Measurements from ENCODE around the gene SETD5. TPM values are rescaled to one million over a fixed set of nuclear protein-coding genes. Genes with fewer than 3 reads are reported as not detected.
A peak's percentile ranks its signal among the peaks of the same experiment; 100 is the strongest.

The SETD5 gene
- total RNA-seq, 1 experiment from 2014 or later: 279 TPM

DNA sequence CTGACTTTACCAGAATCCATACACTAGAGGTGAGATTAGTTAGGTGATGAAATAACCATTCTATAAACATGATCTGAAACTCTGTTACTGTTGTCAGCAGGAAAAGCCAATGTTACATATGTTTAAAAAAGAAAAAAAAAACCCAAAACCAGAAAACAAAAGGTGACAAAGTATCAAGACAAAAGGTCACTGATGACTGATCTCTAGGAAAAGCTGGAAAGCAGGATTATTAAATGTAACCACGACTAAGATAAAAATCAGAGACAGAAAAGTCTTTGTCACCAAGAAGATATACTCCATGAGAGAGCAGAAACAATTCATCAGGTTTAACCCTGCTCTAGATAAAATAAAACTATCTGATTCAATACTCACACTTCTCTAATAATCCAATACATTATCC, 5.4 kb upstream of the SETD5 start (continued):
- TF ChIP-seq, protein P1, sequence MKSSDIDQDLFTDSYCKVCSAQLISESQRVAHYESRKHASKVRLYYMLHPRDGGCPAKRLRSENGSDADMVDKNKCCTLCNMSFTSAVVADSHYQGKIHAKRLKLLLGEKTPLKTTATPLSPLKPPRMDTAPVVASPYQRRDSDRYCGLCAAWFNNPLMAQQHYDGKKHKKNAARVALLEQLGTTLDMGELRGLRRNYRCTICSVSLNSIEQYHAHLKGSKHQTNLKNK (CRISPR knock-in tag; IDR thresholded peaks at IDR 0.05): no peak
- TF ChIP-seq, protein P2, sequence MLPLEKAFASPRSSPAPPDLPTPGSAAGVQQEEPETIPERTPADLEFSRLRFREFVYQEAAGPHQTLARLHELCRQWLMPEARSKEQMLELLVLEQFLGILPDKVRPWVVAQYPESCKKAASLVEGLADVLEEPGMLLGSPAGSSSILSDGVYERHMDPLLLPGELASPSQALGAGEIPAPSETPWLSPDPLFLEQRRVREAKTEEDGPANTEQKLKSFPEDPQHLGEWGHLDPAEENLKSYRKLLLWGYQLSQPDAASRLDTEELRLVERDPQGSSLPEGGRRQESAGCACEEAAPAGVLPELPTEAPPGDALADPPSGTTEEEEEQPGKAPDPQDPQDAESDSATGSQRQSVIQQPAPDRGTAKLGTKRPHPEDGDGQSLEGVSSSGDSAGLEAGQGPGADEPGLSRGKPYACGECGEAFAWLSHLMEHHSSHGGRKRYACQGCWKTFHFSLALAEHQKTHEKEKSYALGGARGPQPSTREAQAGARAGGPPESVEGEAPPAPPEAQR (CRISPR knock-in tag; IDR thresholded peaks at IDR 0.05): no peak

DNA sequence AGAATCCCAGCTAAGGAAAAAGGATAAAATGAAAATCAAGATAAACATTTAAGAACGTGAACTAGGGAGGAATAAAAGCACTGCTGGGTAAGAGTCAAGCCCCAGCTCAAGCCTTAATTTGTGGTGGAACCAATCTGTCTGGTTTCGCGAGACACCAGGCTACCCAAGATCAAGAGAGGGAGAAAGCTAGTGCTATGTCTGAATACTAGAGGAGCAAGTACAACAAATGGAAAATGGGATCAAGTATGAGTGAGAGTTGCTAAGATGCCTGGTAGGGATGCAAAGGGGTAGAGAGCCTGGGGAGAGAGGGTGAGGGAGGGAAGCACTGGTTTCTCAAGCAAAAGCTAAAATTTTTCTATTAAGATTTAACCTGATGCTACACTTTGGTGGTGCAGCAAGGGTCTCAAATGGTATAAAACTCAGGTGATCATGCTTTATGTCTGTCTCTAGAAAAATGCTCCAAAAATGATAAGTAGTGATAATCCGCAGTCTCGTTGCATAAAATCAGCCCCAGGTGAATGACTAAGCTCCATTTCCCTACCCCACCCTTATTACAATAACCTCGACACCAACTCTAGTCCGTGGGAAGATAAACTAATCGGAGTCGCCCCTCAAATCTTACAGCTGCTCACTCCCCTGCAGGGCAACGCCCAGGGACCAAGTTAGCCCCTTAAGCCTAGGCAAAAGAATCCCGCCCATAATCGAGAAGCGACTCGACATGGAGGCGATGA, 1.7 kb upstream of the SETD5 start:
- Mint-ChIP-seq H3K4me1 (peaks cover 38% of the 10 kb centered on the region), H3K36me3 (peaks cover 45% of the 10 kb centered on the region), H3K4me3 (peak overlapping the region; percentile 95), H3K27ac (peak overlapping the region; percentile 99), H3K9me3 (no peaks in the 10 kb centered on the region), H3K27me3 (ENCODE audit: low read depth) (no peaks in the 10 kb centered on the region)
- TF ChIP-seq, protein P3, sequence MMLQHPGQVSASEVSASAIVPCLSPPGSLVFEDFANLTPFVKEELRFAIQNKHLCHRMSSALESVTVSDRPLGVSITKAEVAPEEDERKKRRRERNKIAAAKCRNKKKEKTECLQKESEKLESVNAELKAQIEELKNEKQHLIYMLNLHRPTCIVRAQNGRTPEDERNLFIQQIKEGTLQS (CRISPR knock-in tag; conservative IDR thresholded peaks at IDR 0.05): no peak
- TF ChIP-seq, protein P4, sequence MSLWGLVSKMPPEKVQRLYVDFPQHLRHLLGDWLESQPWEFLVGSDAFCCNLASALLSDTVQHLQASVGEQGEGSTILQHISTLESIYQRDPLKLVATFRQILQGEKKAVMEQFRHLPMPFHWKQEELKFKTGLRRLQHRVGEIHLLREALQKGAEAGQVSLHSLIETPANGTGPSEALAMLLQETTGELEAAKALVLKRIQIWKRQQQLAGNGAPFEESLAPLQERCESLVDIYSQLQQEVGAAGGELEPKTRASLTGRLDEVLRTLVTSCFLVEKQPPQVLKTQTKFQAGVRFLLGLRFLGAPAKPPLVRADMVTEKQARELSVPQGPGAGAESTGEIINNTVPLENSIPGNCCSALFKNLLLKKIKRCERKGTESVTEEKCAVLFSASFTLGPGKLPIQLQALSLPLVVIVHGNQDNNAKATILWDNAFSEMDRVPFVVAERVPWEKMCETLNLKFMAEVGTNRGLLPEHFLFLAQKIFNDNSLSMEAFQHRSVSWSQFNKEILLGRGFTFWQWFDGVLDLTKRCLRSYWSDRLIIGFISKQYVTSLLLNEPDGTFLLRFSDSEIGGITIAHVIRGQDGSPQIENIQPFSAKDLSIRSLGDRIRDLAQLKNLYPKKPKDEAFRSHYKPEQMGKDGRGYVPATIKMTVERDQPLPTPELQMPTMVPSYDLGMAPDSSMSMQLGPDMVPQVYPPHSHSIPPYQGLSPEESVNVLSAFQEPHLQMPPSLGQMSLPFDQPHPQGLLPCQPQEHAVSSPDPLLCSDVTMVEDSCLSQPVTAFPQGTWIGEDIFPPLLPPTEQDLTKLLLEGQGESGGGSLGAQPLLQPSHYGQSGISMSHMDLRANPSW (CRISPR knock-in tag; conservative IDR thresholded peaks at IDR 0.05; ENCODE audit: low read depth): no peak
- TF ChIP-seq MXD4 (CRISPR knock-in tag; IDR thresholded peaks at IDR 0.05; ENCODE audit: borderline replicate concordance) (no peak), RORB (CRISPR knock-in tag; IDR thresholded peaks at IDR 0.05) (no peak), ZNF416 (CRISPR knock-in tag; IDR thresholded peaks at IDR 0.05) (no peak), RELA (CRISPR knock-in tag; IDR thresholded peaks at IDR 0.05; ENCODE audit: borderline replicate concordance) (no peak), ETV6 (CRISPR knock-in tag; IDR thresholded peaks at IDR 0.05) (no peak), GTF2I (CRISPR knock-in tag; conservative IDR thresholded peaks at IDR 0.05) (no peak), SMAD4 (CRISPR knock-in tag; IDR thresholded peaks at IDR 0.05) (no peak), ZNF121 (CRISPR knock-in tag; IDR thresholded peaks at IDR 0.05) (no peak), CREM (CRISPR knock-in tag; IDR thresholded peaks at IDR 0.05) (no peak), ZNF423 (CRISPR knock-in tag; IDR thresholded peaks at IDR 0.05) (no peak), ATF1 (CRISPR knock-in tag; IDR thresholded peaks at IDR 0.05) (no peak), IRF2 (CRISPR knock-in tag; IDR thresholded peaks at IDR 0.05; ENCODE audit: borderline replicate concordance, low read depth) (no peak), NFYB (CRISPR knock-in tag; conservative IDR thresholded peaks at IDR 0.05; ENCODE audit: low read depth) (no peak)
- TF ChIP-seq, protein P5, sequence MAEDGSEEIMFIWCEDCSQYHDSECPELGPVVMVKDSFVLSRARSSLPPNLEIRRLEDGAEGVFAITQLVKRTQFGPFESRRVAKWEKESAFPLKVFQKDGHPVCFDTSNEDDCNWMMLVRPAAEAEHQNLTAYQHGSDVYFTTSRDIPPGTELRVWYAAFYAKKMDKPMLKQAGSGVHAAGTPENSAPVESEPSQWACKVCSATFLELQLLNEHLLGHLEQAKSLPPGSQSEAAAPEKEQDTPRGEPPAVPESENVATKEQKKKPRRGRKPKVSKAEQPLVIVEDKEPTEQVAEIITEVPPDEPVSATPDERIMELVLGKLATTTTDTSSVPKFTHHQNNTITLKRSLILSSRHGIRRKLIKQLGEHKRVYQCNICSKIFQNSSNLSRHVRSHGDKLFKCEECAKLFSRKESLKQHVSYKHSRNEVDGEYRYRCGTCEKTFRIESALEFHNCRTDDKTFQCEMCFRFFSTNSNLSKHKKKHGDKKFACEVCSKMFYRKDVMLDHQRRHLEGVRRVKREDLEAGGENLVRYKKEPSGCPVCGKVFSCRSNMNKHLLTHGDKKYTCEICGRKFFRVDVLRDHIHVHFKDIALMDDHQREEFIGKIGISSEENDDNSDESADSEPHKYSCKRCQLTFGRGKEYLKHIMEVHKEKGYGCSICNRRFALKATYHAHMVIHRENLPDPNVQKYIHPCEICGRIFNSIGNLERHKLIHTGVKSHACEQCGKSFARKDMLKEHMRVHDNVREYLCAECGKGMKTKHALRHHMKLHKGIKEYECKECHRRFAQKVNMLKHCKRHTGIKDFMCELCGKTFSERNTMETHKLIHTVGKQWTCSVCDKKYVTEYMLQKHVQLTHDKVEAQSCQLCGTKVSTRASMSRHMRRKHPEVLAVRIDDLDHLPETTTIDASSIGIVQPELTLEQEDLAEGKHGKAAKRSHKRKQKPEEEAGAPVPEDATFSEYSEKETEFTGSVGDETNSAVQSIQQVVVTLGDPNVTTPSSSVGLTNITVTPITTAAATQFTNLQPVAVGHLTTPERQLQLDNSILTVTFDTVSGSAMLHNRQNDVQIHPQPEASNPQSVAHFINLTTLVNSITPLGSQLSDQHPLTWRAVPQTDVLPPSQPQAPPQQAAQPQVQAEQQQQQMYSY (CRISPR knock-in tag; IDR thresholded peaks at IDR 0.05): no peak
- TF ChIP-seq, protein P6, sequence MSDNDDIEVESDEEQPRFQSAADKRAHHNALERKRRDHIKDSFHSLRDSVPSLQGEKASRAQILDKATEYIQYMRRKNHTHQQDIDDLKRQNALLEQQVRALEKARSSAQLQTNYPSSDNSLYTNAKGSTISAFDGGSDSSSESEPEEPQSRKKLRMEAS (CRISPR knock-in tag; IDR thresholded peaks at IDR 0.05): no peak
- TF ChIP-seq, protein P7, sequence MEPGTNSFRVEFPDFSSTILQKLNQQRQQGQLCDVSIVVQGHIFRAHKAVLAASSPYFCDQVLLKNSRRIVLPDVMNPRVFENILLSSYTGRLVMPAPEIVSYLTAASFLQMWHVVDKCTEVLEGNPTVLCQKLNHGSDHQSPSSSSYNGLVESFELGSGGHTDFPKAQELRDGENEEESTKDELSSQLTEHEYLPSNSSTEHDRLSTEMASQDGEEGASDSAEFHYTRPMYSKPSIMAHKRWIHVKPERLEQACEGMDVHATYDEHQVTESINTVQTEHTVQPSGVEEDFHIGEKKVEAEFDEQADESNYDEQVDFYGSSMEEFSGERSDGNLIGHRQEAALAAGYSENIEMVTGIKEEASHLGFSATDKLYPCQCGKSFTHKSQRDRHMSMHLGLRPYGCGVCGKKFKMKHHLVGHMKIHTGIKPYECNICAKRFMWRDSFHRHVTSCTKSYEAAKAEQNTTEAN (CRISPR knock-in tag; IDR thresholded peaks at IDR 0.05): no peak
- TF ChIP-seq, protein P8, sequence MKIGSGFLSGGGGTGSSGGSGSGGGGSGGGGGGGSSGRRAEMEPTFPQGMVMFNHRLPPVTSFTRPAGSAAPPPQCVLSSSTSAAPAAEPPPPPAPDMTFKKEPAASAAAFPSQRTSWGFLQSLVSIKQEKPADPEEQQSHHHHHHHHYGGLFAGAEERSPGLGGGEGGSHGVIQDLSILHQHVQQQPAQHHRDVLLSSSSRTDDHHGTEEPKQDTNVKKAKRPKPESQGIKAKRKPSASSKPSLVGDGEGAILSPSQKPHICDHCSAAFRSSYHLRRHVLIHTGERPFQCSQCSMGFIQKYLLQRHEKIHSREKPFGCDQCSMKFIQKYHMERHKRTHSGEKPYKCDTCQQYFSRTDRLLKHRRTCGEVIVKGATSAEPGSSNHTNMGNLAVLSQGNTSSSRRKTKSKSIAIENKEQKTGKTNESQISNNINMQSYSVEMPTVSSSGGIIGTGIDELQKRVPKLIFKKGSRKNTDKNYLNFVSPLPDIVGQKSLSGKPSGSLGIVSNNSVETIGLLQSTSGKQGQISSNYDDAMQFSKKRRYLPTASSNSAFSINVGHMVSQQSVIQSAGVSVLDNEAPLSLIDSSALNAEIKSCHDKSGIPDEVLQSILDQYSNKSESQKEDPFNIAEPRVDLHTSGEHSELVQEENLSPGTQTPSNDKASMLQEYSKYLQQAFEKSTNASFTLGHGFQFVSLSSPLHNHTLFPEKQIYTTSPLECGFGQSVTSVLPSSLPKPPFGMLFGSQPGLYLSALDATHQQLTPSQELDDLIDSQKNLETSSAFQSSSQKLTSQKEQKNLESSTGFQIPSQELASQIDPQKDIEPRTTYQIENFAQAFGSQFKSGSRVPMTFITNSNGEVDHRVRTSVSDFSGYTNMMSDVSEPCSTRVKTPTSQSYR (CRISPR knock-in tag; IDR thresholded peaks at IDR 0.05): no peak
- TF ChIP-seq, protein P2 (CRISPR knock-in tag; IDR thresholded peaks at IDR 0.05): no peak
- ATAC-seq (no peak), DNase-seq (ENCODE audit: low spot score) (no peak)
- POLR2A ChIA-PET: interaction anchor here (0.9 to 4.6 kb wide), 6 partner anchors 9 to 33 kb away, joined by 3 to 36 read pairs (median 6); partner anchors contain the start of gene THUMPD3
- CTCF ChIA-PET: interaction anchor here (1.1 to 3.7 kb wide), 6 partner anchors 9 to 335 kb away, joined by 3 to 13 read pairs (median 4); partner anchors contain the start of gene THUMPD3
